HepG2 (cell line): ENCODE results near the gene KRTAP5-10. TPM values are rescaled to one million over a fixed set of nuclear protein-coding genes. Genes with fewer than 3 reads are reported as not detected.

Source experiments
- ATAC-seq: fragments of 200-7000 bp; cut with Tn5 transposase; 3 replicates; pipeline ENCODE4 v1.9.1; 2020; ENCODE audit warnings: mild to moderate bottlenecking, moderate library complexity
- Bru-seq: library from RNA; stranded (reverse); fragments of 400-500 nt; gene quantifications from one replicate; lab custom pipeline; 2021; lab: Mats Ljungman, UMichigan
- BruChase-seq, 2 experiments: library from RNA; stranded (reverse); fragments of 400-500 nt; gene quantifications; one replicate each; lab custom pipeline; 2021; lab: Mats Ljungman, UMichigan
- BruUV-seq: library from RNA; stranded (reverse); fragments of 400-500 nt; replicated peaks from 2 replicates; lab custom pipeline; 2021; lab: Mats Ljungman, UMichigan
- CTCF ChIA-PET: fragments of 300-600 bp; formaldehyde crosslinking; extraction: SDS; loops from one replicate; lab custom pipeline; 2021; ENCODE audit warnings: low total read pairs, inconsistent platforms, low intra/inter-chr PET ratio; lab: Yijun Ruan, JAX
- POLR2A ChIA-PET: fragments of 350-600 bp; sonication (Branson Sonifier 250); formaldehyde crosslinking; loops from one replicate; lab custom pipeline; 2020; ENCODE audit warnings: antibody characterized with exemption, inconsistent platforms; lab: Yijun Ruan, JAX
- DNase-seq: peaks from one replicate; pipeline ENCODE4 v3.0.0-alpha.2; 2015; ENCODE audit warnings: low spot score
- FAIRE-seq: peaks from 3 replicates; lab custom pipeline; 2011; peaks lifted over from hg19 to GRCh38; lab: Jason Lieb, UNC
- H2AFZ ChIP-seq: one replicate; pipeline ENCODE4 v1.6.1; 2011; ENCODE audit warnings: low read length, inconsistent platforms
- H3K27ac ChIP-seq: fragments of 300-600 bp; 3 replicates; pipeline ENCODE4 v1.8.0; 2011; ENCODE audit warnings: mixed run types, mild to moderate bottlenecking, mixed read lengths, low read length, inconsistent platforms; ENCODE audit not compliant: insufficient read depth; ENCODE audit errors: extremely low read length
- H3K27me3 ChIP-seq, 2 experiments: fragments of 200-600 bp in 1 of 2; 2 replicates in 1 of 2; 3 replicates in 1 of 2; pipeline versions ENCODE4 v1.6.0 to v1.8.0; 2011; ENCODE audit warnings: low read length in 2 of 2, mild to moderate bottlenecking in 2 of 2, moderate library complexity in 2 of 2, inconsistent platforms in 1 of 2; ENCODE audit not compliant: insufficient read depth in 2 of 2, control insufficient read depth in 1 of 2
- H3K36me3 ChIP-seq, 2 experiments: fragments of 200-600 bp in 1 of 2; replicated peaks in 1 of 2; 2 replicates in 1 of 2; 3 replicates in 1 of 2; pipeline versions ENCODE4 v1.5.1 to v1.8.0; 2011; ENCODE audit warnings: low read length in 2 of 2, inconsistent platforms in 1 of 2; ENCODE audit not compliant: insufficient read depth in 2 of 2, control insufficient read depth in 1 of 2
- H3K4me1 ChIP-seq: 2 replicates; pipeline ENCODE4 v1.5.1; 2012; ENCODE audit warnings: low read length, inconsistent platforms; ENCODE audit not compliant: insufficient read depth
- H3K4me2 ChIP-seq: 2 replicates; pipeline ENCODE4 v1.6.0; 2011; ENCODE audit warnings: low read depth, low read length, inconsistent platforms
- H3K4me3 ChIP-seq, 3 experiments: fragments of 200-600 bp in 1 of 3; sonication (generic), shearing (Covaris generic) in 1 of 3; replicated peaks in 1 of 3; 2 replicates each; pipeline ENCODE4 v1.5.1; 2011 to 2016; ENCODE audit warnings: low read length in 3 of 3, inconsistent platforms in 2 of 3, low read depth in 2 of 3, mild to moderate bottlenecking in 2 of 3, control low read depth in 1 of 3, mixed read lengths in 1 of 3; ENCODE audit not compliant: insufficient read depth in 1 of 3
- H3K79me2 ChIP-seq: one replicate; pipeline ENCODE4 v1.6.1; 2011; ENCODE audit warnings: low read length, inconsistent platforms; ENCODE audit not compliant: insufficient read depth
- H3K9ac ChIP-seq: 2 replicates; pipeline ENCODE4 v1.6.0; 2011; ENCODE audit warnings: mild to moderate bottlenecking, low read depth, low read length, inconsistent platforms; ENCODE audit not compliant: insufficient read depth
- H3K9me3 ChIP-seq: 2 replicates; pipeline ENCODE4 v1.5.1; 2012; ENCODE audit warnings: mild to moderate bottlenecking, low read length
- H4K20me1 ChIP-seq: 2 replicates; pipeline ENCODE4 v1.6.0; 2011; ENCODE audit warnings: inconsistent platforms, mild to moderate bottlenecking, low read length, moderate library complexity; ENCODE audit not compliant: insufficient read depth
- RFXAP ChIP-seq: sonication (generic); formaldehyde crosslinking; IDR thresholded peaks from 2 replicates; pipeline ENCODE4 v1.4.0; 2020; ENCODE audit warnings: missing genetic modification reagents, borderline replicate concordance
- ZFX ChIP-seq: sonication (generic); formaldehyde crosslinking; IDR thresholded peaks from 2 replicates; pipeline ENCODE4 v1.4.0; 2020; ENCODE audit warnings: mild to moderate bottlenecking, low read depth, missing genetic modification reagents, moderate library complexity
- ZNF235 ChIP-seq: sonication (generic); formaldehyde crosslinking; IDR thresholded peaks from 2 replicates; pipeline ENCODE4 v1.8.1; 2023; ENCODE audit warnings: mild to moderate bottlenecking, missing genetic modification reagents, borderline replicate concordance
- ZNF326 ChIP-seq: sonication (generic); formaldehyde crosslinking; IDR thresholded peaks from 2 replicates; pipeline ENCODE4 v1.4.0; 2020; ENCODE audit warnings: missing genetic modification reagents, borderline replicate concordance
- ZNF431 ChIP-seq: sonication (generic); formaldehyde crosslinking; IDR thresholded peaks from 2 replicates; pipeline ENCODE4 v1.9.0; 2022; ENCODE audit warnings: missing genetic modification reagents, low read depth, mild to moderate bottlenecking, borderline replicate concordance
- ZNF569 ChIP-seq: sonication (generic); formaldehyde crosslinking; IDR thresholded peaks from 2 replicates; pipeline ENCODE4 v1.5.0; 2020; ENCODE audit warnings: mild to moderate bottlenecking, missing genetic modification reagents, moderate library complexity, borderline replicate concordance
- ZNF674 ChIP-seq: sonication (generic); formaldehyde crosslinking; IDR thresholded peaks from 2 replicates; pipeline ENCODE4 v1.5.0; 2020; ENCODE audit warnings: low read depth, mild to moderate bottlenecking, missing genetic modification reagents
- WGBS: methylation state at CpG from one replicate; pipeline ENCODE4 v1.1.6; 2017; ENCODE audit warnings: low lambda C conversion rate; 5-methylcytosine and 5-hydroxymethylcytosine counted together
- in situ Hi-C: cut with HindIII; loops from 2 replicates; pipeline ENCODE4 v1.10.0; 2017; ENCODE audit warnings: low pct_unique_long_range_greater_than_20kb; ENCODE audit not compliant: extremely low pct_ligation_motif_present
- intact Hi-C: fragments of 100-400 bp; cut with micrococcal nuclease; formaldehyde crosslinking; loops from one replicate; pipeline ENCODE4 v1.10.0; 2022; ENCODE audit not compliant: unreplicated experiment
- long read RNA-seq, 2 experiments: library from RNA in 1 of 2; library from polyadenylated mRNA in 1 of 2; stranded (forward) in 1 of 2; unstranded in 1 of 2; transcript quantifications; one replicate each; pipeline ENCODE4 v2.0.0, GENCODE V29; 2019 to 2022
- polyA minus RNA-seq, 3 experiments: library from RNA; depleted of rRNA, polyadenylated mRNA; stranded (reverse); fragments of >200 nt; gene quantifications; 2 replicates each; pipeline ENCODE4 v1.2.3, GENCODE V29; 2011; ENCODE audit warnings: low replicate concordance in 1 of 3
- polyA plus RNA-seq, 8 experiments: library from polyadenylated mRNA; depleted of rRNA in 3 of 8; stranded (reverse) in 7 of 8; unstranded in 1 of 8; fragments of >200 nt; fragmentation: Illumina TruSeq in 4 of 8; extraction: Trizol in 4 of 8; gene quantifications; 2 replicates each; pipeline versions ENCODE4 v1.2.1 to v1.2.3, GENCODE V29; 2011 to 2016; ENCODE audit warnings: low read depth in 4 of 8, missing spikeins in 1 of 8, mixed read lengths in 1 of 8; ENCODE audit not compliant: insufficient read depth in 1 of 8
- total RNA-seq, 5 experiments: library from RNA; depleted of rRNA; stranded (reverse); fragments of >200 nt; fragmentation: Illumina TruSeq; extraction: Trizol; gene quantifications; 2 replicates each; pipeline ENCODE4 v1.2.3, GENCODE V29; 2016; ENCODE audit warnings: low read depth in 1 of 5
- TF ChIP-seq, protein P1 (sequence below): IDR thresholded peaks from 2 replicates; pipeline ENCODE4 v1.6.1; 2012; ENCODE audit warnings: low read length, improper control_type of control experiment
- TF ChIP-seq, protein P2 (sequence below): fragments of 450-650 bp; IDR thresholded peaks from 2 replicates; pipeline ENCODE4 v1.6.1; 2016
- TF ChIP-seq, protein P3 (sequence below): sonication (generic); formaldehyde crosslinking; IDR thresholded peaks from 2 replicates; pipeline ENCODE4 v1.8.0; 2022; ENCODE audit warnings: mild to moderate bottlenecking, missing genetic modification reagents
- TF ChIP-seq, protein P4 (sequence below): sonication (generic); formaldehyde crosslinking; IDR thresholded peaks from 2 replicates; pipeline ENCODE4 v1.5.1; 2020; ENCODE audit warnings: missing genetic modification reagents, mild to moderate bottlenecking, borderline replicate concordance

KRTAP5-10 gene, protein sequence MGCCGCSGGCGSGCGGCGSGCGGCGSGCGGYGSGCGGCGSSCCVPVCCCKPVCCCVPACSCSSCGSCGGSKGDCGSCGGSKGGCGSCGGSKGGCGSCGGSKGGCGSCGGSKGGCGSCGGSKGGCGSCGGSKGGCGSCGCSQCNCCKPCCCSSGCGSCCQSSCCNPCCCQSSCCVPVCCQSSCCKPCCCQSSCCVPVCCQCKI
- not detected in 2 replicates for total RNA-seq (2016; rRNA removed; fragmentation: Illumina TruSeq; extraction: Trizol)
- not detected in 2 replicates for total RNA-seq (2016; cell fraction: cytosol; rRNA removed; fragmentation: Illumina TruSeq; extraction: Trizol; ENCODE audit: low read depth)
- total RNA-seq (2016; cell fraction: insoluble cytoplasmic fraction; rRNA removed; fragmentation: Illumina TruSeq; extraction: Trizol): not detected in 2 replicates
- total RNA-seq (2016; cell fraction: membrane; rRNA removed; fragmentation: Illumina TruSeq; extraction: Trizol): not detected in 2 replicates
- total RNA-seq (2016; cell fraction: nucleus; rRNA removed; fragmentation: Illumina TruSeq; extraction: Trizol): not detected in 2 replicates
- polyA plus RNA-seq (2011; rRNA removed): 0.13 TPM in 1 of 2 replicates, not detected in the other
- 0.04 TPM in 1 of 2 replicates, not detected in the other for polyA plus RNA-seq (2011; cell fraction: cytosol; rRNA removed)
- 0.71 and 0.93 TPM in 2 replicates for polyA plus RNA-seq (2011; cell fraction: nucleus; rRNA removed)
- polyA plus RNA-seq (2012): 0.79 and 1.0 TPM in 2 replicates
- not detected in 2 replicates for polyA plus RNA-seq (2016; cell fraction: cytosol; fragmentation: Illumina TruSeq; extraction: Trizol; ENCODE audit: low read depth)
- not detected in 2 replicates for polyA plus RNA-seq (2016; cell fraction: insoluble cytoplasmic fraction; fragmentation: Illumina TruSeq; extraction: Trizol; ENCODE audit: low read depth)
- not detected in 2 replicates for polyA plus RNA-seq (2016; cell fraction: membrane; fragmentation: Illumina TruSeq; extraction: Trizol; ENCODE audit: low read depth)
- polyA plus RNA-seq (2016; cell fraction: nucleus; fragmentation: Illumina TruSeq; extraction: Trizol; ENCODE audit: insufficient read depth, low read depth): not detected in 2 replicates
- polyA minus RNA-seq (2011; rRNA and poly(A)+ RNA removed; ENCODE audit: low replicate concordance): not detected in 2 replicates
- polyA minus RNA-seq (2011; cell fraction: cytosol; rRNA and poly(A)+ RNA removed): not detected in 2 replicates
- not detected in 2 replicates for polyA minus RNA-seq (2011; cell fraction: nucleus; rRNA and poly(A)+ RNA removed)
- not detected for Bru-seq, nascent RNA
- not detected for BruChase-seq, experiment 1, labeled RNA remaining after a 6-hour chase
- not detected for BruChase-seq, experiment 2, labeled RNA remaining after a 2-hour chase
- long read RNA-seq, experiment 1: 0 reads
- long read RNA-seq, experiment 2: 0 reads

DNA sequence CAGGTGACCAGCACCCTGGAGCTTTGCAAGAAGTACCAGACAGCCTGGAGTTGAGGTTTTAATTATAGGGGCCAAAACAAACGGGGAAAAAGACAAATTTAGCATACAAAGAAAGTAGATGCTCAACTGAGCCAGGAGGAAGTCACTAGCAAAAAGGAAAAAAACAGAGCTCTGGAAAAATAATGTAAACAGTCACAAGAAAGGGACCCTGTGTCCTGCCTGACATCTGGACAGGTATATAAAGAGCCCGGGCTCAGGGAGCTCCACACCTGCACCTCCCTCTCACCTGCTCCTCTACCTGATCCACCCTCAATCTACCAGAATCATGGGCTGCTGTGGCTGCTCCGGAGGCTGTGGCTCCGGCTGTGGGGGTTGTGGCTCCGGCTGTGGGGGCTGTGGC lies at the start of gene KRTAP5-10:
Gene KRTAP5-10 (plus strand): TSS at position 301 of the 400 bp plus-strand sequence. CDS start 25 bp downstream, at position 326.
- intact Hi-C loops (no loop called here), in situ Hi-C loops (no loop called here)
- Histone ChIP-seq H3K4me3 (no peak within 1 kb of the TSS), H4K20me1 (no peaks in the 10 kb centered on the region), H3K79me2 (no peaks in the 10 kb centered on the region), H3K9me3 (no peaks in the 10 kb centered on the region), H3K4me2 (no peak within 1 kb of the TSS), H3K9ac (no peak within 1 kb of the TSS), H3K27ac (no peak within 1 kb of the TSS), H3K4me1 (peaks cover 51% of the 10 kb centered on the region), H3K36me3 (no peaks in the 10 kb centered on the region), H3K27me3 (peaks cover 4 to 21% of the 10 kb centered on the region in 2 experiments; a peak in 2 of 5 replicates), H2AFZ (no peak within 1 kb of the TSS)
- ATAC-seq (no peak), FAIRE-seq (no peak), DNase-seq (no peak)
- no TSS peak for BruUV-seq
- POLR2A ChIA-PET: no interaction called here
- CTCF ChIA-PET: no interaction called here
- WGBS: 5% methylated on average over 2 of the region's 5 CpGs
- TF ChIP-seq, protein P1, sequence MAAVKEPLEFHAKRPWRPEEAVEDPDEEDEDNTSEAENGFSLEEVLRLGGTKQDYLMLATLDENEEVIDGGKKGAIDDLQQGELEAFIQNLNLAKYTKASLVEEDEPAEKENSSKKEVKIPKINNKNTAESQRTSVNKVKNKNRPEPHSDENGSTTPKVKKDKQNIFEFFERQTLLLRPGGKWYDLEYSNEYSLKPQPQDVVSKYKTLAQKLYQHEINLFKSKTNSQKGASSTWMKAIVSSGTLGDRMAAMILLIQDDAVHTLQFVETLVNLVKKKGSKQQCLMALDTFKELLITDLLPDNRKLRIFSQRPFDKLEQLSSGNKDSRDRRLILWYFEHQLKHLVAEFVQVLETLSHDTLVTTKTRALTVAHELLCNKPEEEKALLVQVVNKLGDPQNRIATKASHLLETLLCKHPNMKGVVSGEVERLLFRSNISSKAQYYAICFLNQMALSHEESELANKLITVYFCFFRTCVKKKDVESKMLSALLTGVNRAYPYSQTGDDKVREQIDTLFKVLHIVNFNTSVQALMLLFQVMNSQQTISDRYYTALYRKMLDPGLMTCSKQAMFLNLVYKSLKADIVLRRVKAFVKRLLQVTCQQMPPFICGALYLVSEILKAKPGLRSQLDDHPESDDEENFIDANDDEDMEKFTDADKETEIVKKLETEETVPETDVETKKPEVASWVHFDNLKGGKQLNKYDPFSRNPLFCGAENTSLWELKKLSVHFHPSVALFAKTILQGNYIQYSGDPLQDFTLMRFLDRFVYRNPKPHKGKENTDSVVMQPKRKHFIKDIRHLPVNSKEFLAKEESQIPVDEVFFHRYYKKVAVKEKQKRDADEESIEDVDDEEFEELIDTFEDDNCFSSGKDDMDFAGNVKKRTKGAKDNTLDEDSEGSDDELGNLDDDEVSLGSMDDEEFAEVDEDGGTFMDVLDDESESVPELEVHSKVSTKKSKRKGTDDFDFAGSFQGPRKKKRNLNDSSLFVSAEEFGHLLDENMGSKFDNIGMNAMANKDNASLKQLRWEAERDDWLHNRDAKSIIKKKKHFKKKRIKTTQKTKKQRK: no peak
- TF ChIP-seq, protein P2, sequence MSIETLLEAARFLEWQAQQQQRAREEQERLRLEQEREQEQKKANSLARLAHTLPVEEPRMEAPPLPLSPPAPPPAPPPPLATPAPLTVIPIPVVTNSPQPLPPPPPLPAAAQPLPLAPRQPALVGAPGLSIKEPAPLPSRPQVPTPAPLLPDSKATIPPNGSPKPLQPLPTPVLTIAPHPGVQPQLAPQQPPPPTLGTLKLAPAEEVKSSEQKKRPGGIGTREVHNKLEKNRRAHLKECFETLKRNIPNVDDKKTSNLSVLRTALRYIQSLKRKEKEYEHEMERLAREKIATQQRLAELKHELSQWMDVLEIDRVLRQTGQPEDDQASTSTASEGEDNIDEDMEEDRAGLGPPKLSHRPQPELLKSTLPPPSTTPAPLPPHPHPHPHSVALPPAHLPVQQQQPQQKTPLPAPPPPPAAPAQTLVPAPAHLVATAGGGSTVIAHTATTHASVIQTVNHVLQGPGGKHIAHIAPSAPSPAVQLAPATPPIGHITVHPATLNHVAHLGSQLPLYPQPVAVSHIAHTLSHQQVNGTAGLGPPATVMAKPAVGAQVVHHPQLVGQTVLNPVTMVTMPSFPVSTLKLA: no peak
- TF ChIP-seq ZNF431 (CRISPR knock-in tag) (no peak), ZNF235 (CRISPR knock-in tag) (no peak), ZNF674 (CRISPR knock-in tag) (no peak), ZNF569 (CRISPR knock-in tag) (no peak), ZFX (CRISPR knock-in tag) (no peak), ZNF326 (no peak), RFXAP (no peak)
- TF ChIP-seq, protein P3, sequence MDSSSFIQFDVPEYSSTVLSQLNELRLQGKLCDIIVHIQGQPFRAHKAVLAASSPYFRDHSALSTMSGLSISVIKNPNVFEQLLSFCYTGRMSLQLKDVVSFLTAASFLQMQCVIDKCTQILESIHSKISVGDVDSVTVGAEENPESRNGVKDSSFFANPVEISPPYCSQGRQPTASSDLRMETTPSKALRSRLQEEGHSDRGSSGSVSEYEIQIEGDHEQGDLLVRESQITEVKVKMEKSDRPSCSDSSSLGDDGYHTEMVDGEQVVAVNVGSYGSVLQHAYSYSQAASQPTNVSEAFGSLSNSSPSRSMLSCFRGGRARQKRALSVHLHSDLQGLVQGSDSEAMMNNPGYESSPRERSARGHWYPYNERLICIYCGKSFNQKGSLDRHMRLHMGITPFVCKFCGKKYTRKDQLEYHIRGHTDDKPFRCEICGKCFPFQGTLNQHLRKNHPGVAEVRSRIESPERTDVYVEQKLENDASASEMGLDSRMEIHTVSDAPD (CRISPR knock-in tag): no peak
- TF ChIP-seq, protein P4, sequence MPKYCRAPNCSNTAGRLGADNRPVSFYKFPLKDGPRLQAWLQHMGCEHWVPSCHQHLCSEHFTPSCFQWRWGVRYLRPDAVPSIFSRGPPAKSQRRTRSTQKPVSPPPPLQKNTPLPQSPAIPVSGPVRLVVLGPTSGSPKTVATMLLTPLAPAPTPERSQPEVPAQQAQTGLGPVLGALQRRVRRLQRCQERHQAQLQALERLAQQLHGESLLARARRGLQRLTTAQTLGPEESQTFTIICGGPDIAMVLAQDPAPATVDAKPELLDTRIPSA (CRISPR knock-in tag): no peak
